Kidney epithelial cell (primary cell): Measurements from ENCODE around the gene SND1. TPM values are rescaled to one million over a fixed set of nuclear protein-coding genes. Genes with fewer than 3 reads are reported as not detected.
A peak's percentile ranks its signal among the peaks of the same experiment; 100 is the strongest.

ENCODE experiments used
- DNase-seq: peaks from one replicate; pipeline ENCODE4 v3.0.0-alpha.2; 2010; ENCODE audit warnings: low read depth
- H3K27me3 ChIP-seq: 2 replicates; pipeline ENCODE4 v1.6.0; 2011; ENCODE audit warnings: low read length; ENCODE audit not compliant: control insufficient read depth, insufficient read depth
- H3K36me3 ChIP-seq: 2 replicates; pipeline ENCODE4 v1.5.1; 2011; ENCODE audit warnings: low read length; ENCODE audit not compliant: control insufficient read depth, insufficient read depth
- H3K4me3 ChIP-seq: 2 replicates; pipeline ENCODE4 v1.5.1; 2011; ENCODE audit warnings: low read depth, mild to moderate bottlenecking, control low read depth, low read length
- total RNA-seq: library from RNA; depleted of rRNA; stranded (reverse); fragments of >200 nt; gene quantifications from 2 replicates; pipeline ENCODE4 v1.2.3, GENCODE V29; 2015
- TF ChIP-seq, protein P1 (sequence below): IDR thresholded peaks from 2 replicates; pipeline ENCODE4 v1.5.1; 2011; ENCODE audit warnings: mild to moderate bottlenecking, moderate library complexity, low read length, control low read depth, inconsistent platforms; ENCODE audit not compliant: insufficient read depth, poor library complexity, severe bottlenecking

Gene SND1
- total RNA-seq, 1 donor from 2014 or later: 257 TPM

DNA sequence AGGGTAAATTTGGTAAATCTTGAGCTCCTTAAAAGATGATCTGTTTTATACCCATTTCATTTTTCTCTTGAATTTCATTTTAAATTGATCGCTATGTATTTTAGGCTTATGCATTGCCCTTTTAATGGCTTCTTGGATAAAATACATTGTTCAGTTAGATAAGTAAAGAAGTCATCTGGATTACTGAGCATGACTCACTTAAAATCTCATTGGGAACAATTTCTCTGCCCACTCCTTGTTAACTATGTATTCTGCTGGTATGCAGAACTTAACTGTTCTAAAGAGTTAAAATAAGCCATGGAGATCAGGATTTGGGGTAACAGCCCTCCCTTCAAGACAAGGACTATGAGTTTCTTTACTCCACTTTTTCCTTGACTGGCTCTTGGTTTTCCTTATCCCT is 134.2 kb downstream of the SND1 start:
- H3K4me3 ChIP-seq: no peak overlapping the region
- no peaks in the 10 kb centered on the region for H3K36me3 ChIP-seq
- DNase-seq: no peak
- TF ChIP-seq, protein P1, sequence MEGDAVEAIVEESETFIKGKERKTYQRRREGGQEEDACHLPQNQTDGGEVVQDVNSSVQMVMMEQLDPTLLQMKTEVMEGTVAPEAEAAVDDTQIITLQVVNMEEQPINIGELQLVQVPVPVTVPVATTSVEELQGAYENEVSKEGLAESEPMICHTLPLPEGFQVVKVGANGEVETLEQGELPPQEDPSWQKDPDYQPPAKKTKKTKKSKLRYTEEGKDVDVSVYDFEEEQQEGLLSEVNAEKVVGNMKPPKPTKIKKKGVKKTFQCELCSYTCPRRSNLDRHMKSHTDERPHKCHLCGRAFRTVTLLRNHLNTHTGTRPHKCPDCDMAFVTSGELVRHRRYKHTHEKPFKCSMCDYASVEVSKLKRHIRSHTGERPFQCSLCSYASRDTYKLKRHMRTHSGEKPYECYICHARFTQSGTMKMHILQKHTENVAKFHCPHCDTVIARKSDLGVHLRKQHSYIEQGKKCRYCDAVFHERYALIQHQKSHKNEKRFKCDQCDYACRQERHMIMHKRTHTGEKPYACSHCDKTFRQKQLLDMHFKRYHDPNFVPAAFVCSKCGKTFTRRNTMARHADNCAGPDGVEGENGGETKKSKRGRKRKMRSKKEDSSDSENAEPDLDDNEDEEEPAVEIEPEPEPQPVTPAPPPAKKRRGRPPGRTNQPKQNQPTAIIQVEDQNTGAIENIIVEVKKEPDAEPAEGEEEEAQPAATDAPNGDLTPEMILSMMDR: no peak
- no peaks in the 10 kb centered on the region for H3K27me3 ChIP-seq

DNA sequence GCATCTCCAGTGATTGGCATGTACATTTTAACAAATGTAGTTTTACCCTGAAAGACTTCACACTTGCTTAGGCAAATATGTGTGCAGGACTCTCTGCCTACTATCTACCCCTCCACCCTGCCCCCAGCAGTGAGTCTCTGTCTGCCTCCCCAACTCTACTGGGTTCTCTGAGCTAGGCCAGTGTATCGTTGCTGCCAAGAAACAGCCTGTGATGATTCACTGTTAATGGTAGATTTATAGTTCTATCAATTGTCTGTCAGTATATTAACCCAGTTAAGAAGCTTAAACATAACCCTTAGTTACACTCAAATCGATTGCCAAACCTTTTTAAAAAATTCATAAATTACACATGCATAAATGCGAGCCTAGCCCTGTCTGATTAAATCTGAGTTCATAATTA is 137.0 kb downstream of the SND1 start:
- Histone ChIP-seq H3K4me3 (no peak overlapping the region), H3K36me3 (no peaks in the 10 kb centered on the region), H3K27me3 (no peaks in the 10 kb centered on the region)
- TF ChIP-seq, protein P1: no peak
- DNase-seq: no peak

DNA sequence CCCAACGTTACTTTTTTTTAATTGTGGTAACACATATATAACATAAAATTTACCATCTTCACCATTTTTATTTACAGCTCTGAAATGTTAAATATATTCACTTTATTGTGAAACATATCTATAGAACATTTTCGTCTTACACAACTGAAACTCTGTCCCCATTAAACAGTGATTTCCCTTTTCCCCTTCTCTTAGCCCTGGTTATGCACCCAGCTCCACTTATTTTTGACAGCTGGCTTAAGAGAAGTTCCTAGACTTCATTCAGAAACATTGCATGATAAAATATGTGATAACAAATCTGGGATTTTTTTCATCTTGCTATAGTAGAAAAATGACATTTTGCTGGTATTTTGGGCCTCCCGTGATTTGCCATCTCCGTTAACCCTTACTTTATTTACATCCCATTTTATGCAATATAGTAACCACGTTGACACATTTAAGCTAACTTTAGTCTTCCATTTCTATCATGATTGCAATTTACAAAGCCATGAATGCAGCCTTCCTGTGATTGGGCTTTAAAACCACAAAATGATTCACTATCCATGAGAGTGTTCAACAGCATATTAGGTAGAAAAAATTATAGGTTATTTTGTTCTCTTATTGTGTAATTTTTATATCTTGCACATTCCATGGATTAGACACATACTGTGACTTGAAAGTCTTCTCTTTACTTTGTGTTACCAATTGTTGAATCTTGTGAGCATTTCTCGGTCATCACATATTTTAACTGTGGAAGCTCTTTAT is 139.6 kb downstream of the SND1 start:
- TF ChIP-seq, protein P1: no peak
- H3K36me3 ChIP-seq: no peaks in the 10 kb centered on the region
- no peak overlapping the region for H3K4me3 ChIP-seq
- no peak for DNase-seq
- H3K27me3 ChIP-seq: no peaks in the 10 kb centered on the region

DNA sequence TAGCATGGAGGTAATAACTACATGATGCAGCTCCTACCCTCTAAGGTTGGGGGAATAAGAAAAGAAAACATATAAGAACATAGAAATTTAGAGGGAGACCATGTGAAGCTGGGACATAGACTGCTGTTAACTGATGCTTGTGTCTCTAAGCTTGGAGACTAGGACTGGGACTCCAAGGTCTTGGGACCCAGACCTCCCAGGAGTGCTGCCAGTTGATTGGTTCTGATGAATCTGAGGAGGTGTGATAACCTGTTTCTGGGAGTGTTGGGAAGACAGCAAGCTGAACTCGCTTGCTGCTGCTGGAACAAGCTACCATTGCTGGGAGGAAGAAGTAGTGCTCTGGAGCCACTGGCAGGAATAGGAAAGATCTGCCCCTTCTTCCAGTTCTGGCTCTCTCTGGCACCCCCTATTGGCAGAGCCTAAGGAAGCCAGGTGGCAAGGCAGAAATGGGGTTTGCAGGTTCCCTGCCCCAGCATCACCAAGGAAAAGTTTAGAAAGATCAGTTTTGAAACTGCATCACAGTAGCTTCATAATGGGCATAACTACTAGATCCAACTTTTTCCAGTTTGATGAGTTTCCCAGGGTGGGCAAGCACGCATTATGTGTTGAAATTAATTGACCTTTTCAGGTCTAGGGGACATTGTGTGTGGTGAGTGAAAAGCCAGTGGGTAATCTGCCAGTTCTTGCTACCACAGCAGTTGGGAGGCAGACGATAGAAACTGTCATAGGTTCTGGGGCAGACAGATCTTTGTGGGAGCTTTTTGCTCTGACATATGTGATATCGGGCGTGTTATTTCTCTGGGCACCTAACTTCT is 140.7 kb downstream of the SND1 start:
- Histone ChIP-seq H3K27me3 (no peaks in the 10 kb centered on the region), H3K4me3 (no peak overlapping the region), H3K36me3 (no peaks in the 10 kb centered on the region)
- DNase-seq: no peak
- TF ChIP-seq, protein P1: peak; percentile 55

DNA sequence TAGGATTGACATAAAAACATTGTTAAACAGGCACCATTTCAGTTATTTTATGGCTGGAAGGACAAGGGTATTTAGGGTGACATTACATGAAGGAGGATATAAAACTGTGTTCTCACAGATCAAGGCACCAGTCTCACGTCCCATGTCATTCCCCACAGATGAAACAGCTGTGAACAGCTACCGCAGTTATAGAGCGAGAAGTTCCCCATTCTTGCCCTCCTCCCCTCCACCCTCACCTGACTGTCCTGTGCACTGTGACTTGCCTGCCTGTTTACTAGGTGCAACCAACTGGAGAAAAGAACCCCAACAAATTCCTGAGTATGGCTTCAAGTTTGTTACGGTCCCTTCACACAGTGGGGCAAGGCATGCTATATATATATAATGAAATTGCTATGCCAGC is 141.6 kb downstream of the SND1 start:
- H3K4me3 ChIP-seq: no peak overlapping the region
- DNase-seq: no peak
- TF ChIP-seq, protein P1: no peak
- no peaks in the 10 kb centered on the region for H3K36me3 ChIP-seq
- H3K27me3 ChIP-seq: no peaks in the 10 kb centered on the region
